ENCODE data around the gene TARS1.
A peak's percentile ranks its signal among the peaks of the same experiment; 100 is the strongest.

TARS1 gene

DNA sequence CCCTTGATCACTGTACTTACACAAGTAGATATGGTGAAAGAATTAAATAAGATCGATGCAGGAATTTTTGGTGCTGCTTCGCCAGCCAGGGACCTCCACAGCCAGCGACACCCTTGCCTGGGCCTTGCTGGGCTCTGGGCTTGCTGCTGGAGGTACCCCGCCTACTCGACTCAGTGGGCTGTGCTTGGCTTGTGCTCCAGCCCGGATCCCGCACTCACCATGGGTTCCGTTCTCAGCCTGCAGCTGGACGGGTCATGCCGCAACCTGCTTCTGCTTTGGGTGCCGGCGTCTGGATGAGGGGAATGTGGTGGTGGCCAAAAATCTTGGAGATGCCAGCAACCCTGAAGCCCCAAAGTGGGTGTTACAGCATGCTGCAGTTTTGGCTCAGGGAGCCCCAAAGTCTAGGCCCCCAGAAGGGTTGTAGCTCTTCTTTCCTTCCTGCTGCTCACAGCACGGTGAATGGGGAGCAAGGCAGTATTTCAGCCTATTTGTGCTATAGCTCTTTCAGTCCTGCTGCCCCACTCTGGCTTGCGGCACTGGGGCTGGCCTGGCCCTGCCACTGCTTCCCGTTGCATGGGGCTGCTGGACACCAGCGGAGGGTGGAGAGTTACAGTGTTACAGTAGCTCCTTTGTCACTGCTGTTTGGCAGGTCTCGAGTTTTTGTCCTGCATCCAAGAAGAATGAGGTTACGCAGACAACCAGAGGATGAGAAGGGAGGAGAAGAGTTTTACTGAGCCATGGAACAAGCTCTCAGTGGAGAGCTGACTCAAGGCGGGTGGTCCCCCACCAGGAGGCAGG is 48.0 kb downstream of the TARS1 start:
- Histone ChIP-seq H3K27me3 (no peaks in the 10 kb centered on the region), H3K9me3 (replicated peaks in 1 of 11) (peaks cover 4 to 15% (median 10%) of the 10 kb centered on the region in 11 experiments; a peak in 12 of 22 replicates), H3K4me1 (peaks cover 0 to 3% (median under 1%) of the 10 kb centered on the region in 10 experiments; a peak in 8 of 20 replicates), H3K4me3 (no peak overlapping the region), H3K27ac (no peak overlapping the region), H3K36me3 (no peaks in the 10 kb centered on the region), H4K20me1 (no peaks in the 10 kb centered on the region), H3K4me2 (no peak overlapping the region), H3K9ac (no peak overlapping the region)
- no peak for TF ChIP-seq Cebpa-rat (IDR thresholded peaks at IDR 0.05)

DNA sequence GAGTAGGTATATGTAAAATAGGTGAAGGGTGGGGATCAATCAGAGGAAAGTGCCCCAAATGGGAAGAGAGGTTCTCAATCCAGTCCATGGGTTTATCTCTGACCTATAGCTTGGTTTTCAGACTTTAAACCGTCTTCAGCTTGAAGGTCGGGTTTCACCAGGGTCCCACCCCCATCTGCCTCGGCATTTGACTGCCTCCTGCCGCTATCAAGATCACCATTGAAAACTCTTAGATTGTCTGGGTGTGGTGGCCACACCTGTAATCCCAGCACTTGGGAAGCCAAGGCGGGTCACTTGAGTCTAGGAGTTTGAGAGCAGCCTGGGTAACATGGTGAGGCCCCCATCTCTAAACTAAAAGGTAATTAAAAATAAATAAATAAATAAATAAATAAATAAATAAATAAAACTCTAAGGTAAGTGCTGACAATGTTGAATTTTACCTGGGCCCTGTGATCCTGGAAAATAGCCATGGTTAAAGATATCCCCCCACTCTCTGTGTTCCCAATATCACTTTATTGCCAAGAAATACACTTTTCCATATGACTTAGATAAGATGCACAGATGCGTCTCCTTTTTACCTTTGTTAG is 48.8 kb downstream of the TARS1 start:
- H3K27ac ChIP-seq, result no peak overlapping the region
- H3K9ac ChIP-seq, result no peak overlapping the region
- no peak overlapping the region for H3K4me2 ChIP-seq
- H4K20me1 ChIP-seq, result no peaks in the 10 kb centered on the region
- no peaks in the 10 kb centered on the region for H3K36me3 ChIP-seq
- H3K4me3 ChIP-seq, result no peak overlapping the region
- TF ChIP-seq Cebpa-rat (IDR thresholded peaks at IDR 0.05), result no peak
- peaks cover 6 to 11% (median 8%) of the 10 kb centered on the region in 10 experiments for H3K4me1 ChIP-seq
- peaks cover 4 to 19% (median 10%) of the 10 kb centered on the region in 11 experiments; a peak in 12 of 22 replicates for H3K9me3 ChIP-seq (replicated peaks in 1 of 11)
- H3K27me3 ChIP-seq, result no peaks in the 10 kb centered on the region

DNA sequence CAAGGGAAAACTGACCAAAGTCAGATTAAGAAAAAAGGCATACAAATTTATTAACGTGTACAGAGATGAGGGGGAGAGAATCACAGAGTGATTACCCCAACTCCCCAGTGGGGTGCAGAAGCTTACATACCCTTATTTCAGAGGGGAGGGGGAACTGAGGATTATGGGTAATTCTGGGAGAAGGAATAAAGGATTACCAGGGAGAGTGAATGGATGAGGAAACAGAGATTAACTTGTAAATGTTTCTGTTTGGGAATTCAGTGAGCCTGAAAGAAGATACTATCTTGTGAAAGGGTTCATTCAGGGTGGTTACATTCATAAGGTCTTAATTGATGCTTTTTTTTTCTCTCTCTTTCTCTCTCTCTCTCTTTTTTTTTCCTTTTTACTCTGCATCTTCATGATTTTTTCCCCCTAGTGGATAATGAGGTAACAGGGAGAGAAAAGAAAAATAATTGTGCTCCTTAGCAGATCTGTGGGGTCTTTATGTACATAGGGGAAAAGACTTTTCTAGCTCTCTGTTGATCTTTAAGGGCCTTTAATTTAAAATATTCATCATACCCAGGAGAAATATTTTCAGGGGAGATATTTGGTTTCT is 49.4 kb downstream of the TARS1 start:
- Histone ChIP-seq H3K4me2 (no peak overlapping the region), H3K9ac (no peak overlapping the region), H3K4me3 (no peak overlapping the region), H3K36me3 (no peaks in the 10 kb centered on the region), H3K4me1 (peaks cover 8 to 17% (median 13%) of the 10 kb centered on the region in 10 experiments), H3K27me3 (no peaks in the 10 kb centered on the region), H3K27ac (no peak overlapping the region), H4K20me1 (no peaks in the 10 kb centered on the region), H3K9me3 (replicated peaks in 1 of 11) (peaks cover 4 to 19% (median 10%) of the 10 kb centered on the region in 11 experiments; a peak in 12 of 22 replicates)
- TF ChIP-seq Cebpa-rat (IDR thresholded peaks at IDR 0.05), result no peak

DNA sequence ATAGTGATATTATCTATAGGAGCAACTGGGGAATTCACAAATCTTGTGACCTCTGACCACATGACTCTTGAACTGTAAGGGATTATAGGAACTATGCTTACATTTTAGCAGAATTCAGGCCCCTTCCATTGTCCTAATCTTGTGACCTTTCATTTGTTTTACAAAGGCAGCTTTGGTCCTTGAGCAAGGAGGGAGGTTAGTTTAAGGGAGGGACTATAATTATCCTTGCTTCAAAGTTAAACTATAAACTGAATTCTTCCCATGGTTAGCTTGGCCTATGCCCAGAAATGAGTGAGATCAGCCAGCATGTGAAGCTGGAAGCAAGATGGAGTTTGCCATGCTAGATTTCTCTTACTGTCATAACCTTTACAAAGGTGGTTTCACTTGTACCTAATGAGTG is 51.2 kb downstream of the TARS1 start:
- no peaks in the 10 kb centered on the region for H4K20me1 ChIP-seq
- H3K4me1 ChIP-seq, result peaks cover 8 to 22% (median 14%) of the 10 kb centered on the region in 10 experiments
- H3K4me3 ChIP-seq, result no peak overlapping the region
- TF ChIP-seq Cebpa-rat (IDR thresholded peaks at IDR 0.05), result no peak
- no peaks in the 10 kb centered on the region for H3K27me3 ChIP-seq
- H3K4me2 ChIP-seq, result no peak overlapping the region
- no peak overlapping the region for H3K27ac ChIP-seq
- no peaks in the 10 kb centered on the region for H3K36me3 ChIP-seq
- H3K9ac ChIP-seq, result no peak overlapping the region
- peaks cover 4 to 19% (median 10%) of the 10 kb centered on the region in 11 experiments; a peak in 12 of 22 replicates for H3K9me3 ChIP-seq (replicated peaks in 1 of 11)

DNA sequence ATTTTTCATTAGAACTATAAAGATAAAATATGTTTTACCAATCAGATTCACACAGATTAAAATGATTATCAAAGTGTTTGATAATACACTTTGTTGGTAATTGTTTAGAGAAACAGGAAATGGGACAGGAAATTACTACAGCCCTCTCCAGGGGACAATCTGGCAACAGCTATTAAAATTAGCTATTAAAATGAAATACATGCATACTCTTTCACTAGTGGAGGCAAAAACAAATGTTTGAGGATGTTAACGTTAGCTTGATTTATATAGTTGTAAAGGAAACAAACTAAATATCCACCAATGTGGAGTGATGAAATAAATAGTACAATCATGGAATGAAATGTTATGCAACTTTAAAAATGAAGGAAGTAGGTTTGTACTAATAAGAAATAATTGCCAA is 53.7 kb downstream of the TARS1 start:
- peaks cover 8 to 22% (median 14%) of the 10 kb centered on the region in 10 experiments for H3K4me1 ChIP-seq
- peak overlapping the region in 6 of 11 experiments; percentile 2 to 59 (median 30); a peak in 6 of 22 replicates for H3K27ac ChIP-seq
- H3K9me3 ChIP-seq (replicated peaks in 1 of 11), result peaks cover 0 to 9% (median under 1%) of the 10 kb centered on the region in 11 experiments; a peak in 6 of 22 replicates
- no peak for TF ChIP-seq Cebpa-rat (IDR thresholded peaks at IDR 0.05)
- no peaks in the 10 kb centered on the region for H3K27me3 ChIP-seq
- no peak overlapping the region for H3K4me3 ChIP-seq
- no peak overlapping the region for H3K9ac ChIP-seq
- H3K4me2 ChIP-seq, result peak overlapping the region; percentile 11 to 68 (median 41); a peak in 16 of 22 replicates
- no peaks in the 10 kb centered on the region for H4K20me1 ChIP-seq
- no peaks in the 10 kb centered on the region for H3K36me3 ChIP-seq

DNA sequence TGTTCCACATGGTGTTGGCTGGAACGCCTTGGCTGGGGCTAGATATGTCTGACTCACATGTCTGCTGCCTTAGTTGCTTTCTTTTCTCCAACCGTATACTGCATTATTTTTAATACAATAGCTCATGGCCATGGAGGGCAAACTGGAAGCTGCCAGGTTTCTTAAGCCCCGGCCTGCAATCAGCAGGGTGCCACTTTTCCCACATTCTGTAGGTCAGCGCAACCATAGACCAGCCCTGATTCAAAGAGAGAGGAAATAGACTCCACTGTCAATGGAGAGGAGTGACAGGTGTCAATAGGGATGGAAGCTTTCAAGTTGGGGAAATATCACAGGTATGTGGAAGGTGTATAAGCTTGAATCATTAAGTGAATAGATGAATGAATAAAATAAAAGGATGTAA is 60.5 kb downstream of the TARS1 start:
- Histone ChIP-seq H3K9ac (no peak overlapping the region), H3K4me2 (no peak overlapping the region), H3K27me3 (no peaks in the 10 kb centered on the region), H3K9me3 (replicated peaks in 1 of 11) (peaks cover 0 to 8% (median 0%) of the 10 kb centered on the region in 11 experiments; a peak in 5 of 22 replicates), H4K20me1 (no peaks in the 10 kb centered on the region), H3K4me3 (no peak overlapping the region), H3K4me1 (no peaks in the 10 kb centered on the region), H3K27ac (no peak overlapping the region), H3K36me3 (no peaks in the 10 kb centered on the region)
- TF ChIP-seq Cebpa-rat (IDR thresholded peaks at IDR 0.05), result no peak

DNA sequence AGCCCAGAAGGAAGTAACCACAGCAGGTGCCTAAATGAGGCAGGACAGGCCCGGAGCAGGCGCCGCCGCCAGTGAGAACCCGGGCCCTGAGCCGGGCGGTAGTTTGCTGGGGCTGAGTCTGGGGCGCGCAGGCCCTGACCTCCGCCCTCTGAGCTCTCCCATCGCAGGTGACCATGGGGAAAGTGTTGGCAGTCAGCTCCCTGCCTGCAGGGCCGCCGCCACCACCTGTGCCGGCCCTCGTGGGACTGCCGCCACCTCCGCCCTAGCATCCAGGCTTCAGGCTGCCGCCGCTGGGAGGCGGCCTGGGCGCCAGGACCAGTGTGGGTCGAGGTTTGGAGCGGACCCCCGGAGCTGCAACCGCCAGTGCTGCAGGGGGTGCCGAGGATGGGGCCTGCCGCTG is 61.1 kb downstream of the TARS1 start:
- H3K9me3 ChIP-seq (replicated peaks in 1 of 11), result peaks cover 0 to 8% (median 0%) of the 10 kb centered on the region in 11 experiments; a peak in 5 of 22 replicates

DNA sequence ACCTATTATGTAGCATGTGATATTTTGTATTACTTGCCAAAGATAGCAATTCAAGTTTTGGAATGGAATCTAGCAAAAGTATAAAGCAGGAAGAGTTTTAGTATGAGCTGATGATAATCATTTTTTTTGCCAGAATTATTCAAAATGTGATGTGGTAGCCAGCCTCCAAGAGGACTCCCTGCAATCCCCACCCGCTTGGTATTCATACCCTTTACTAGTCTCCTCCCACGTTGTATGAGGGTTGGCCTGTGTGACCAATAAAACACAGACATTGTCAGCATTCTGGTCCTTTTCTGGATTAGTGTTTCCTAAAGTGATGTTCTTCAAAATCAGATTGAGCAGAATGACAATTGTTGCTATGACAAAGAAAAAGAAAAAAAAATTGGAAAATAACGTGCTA is 63.8 kb downstream of the TARS1 start:
- Histone ChIP-seq H3K36me3 (no peaks in the 10 kb centered on the region), H3K27ac (no peak overlapping the region), H3K4me2 (no peak overlapping the region), H3K9me3 (replicated peaks in 1 of 11) (peaks cover 0 to 8% (median 0%) of the 10 kb centered on the region in 11 experiments; a peak in 5 of 22 replicates), H3K4me3 (no peak overlapping the region), H4K20me1 (no peaks in the 10 kb centered on the region), H3K4me1 (no peaks in the 10 kb centered on the region), H3K9ac (no peak overlapping the region), H3K27me3 (no peaks in the 10 kb centered on the region)
- no peak for TF ChIP-seq Cebpa-rat (IDR thresholded peaks at IDR 0.05)

More for the DNA sequence above, 61.1 kb downstream of the TARS1 start:
- Histone ChIP-seq H3K36me3 (no peaks in the 10 kb centered on the region), H3K4me1 (no peaks in the 10 kb centered on the region), H3K27ac (no peak overlapping the region), H3K9ac (no peak overlapping the region), H3K4me3 (no peak overlapping the region), H3K27me3 (no peaks in the 10 kb centered on the region), H3K4me2 (no peak overlapping the region), H4K20me1 (no peaks in the 10 kb centered on the region)
- no peak for TF ChIP-seq Cebpa-rat (IDR thresholded peaks at IDR 0.05)

DNA sequence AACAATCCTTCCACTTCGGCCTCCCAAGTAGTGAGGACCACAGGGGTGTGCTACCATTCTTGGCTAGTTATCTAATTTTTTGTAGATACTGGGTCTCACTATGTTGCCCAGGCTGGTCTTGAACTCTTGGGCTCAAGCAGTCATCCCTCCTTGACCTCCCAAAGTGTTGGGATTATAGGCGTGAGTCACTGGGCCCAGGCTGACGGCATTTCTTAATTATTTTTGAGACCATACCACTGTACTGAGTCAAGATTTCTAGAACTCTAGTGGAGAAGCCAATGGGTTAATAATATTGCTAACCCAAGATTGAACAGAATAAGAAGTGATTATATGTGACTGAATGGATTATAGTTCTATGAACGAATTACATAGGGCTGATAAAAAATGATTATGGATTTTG is 66.7 kb downstream of the TARS1 start:
- H3K4me2 ChIP-seq, result no peak overlapping the region
- TF ChIP-seq Cebpa-rat (IDR thresholded peaks at IDR 0.05), result no peak
- H3K36me3 ChIP-seq, result no peaks in the 10 kb centered on the region
- H4K20me1 ChIP-seq, result no peaks in the 10 kb centered on the region
- no peak overlapping the region for H3K9ac ChIP-seq
- no peak overlapping the region for H3K27ac ChIP-seq
- H3K27me3 ChIP-seq, result no peaks in the 10 kb centered on the region
- no peaks in the 10 kb centered on the region for H3K4me1 ChIP-seq
- peaks cover 0 to 1% (median 0%) of the 10 kb centered on the region in 11 experiments; a peak in 1 of 22 replicates for H3K9me3 ChIP-seq (replicated peaks in 1 of 11)
- no peak overlapping the region for H3K4me3 ChIP-seq
